Medulla oblongata (tissue), 1 donor: ENCODE results near the gene TTLL8.

Experiments used
- DNase-seq: peaks from one replicate; pipeline ENCODE4 v3.0.0-alpha.2; 2015; ENCODE audit errors: extremely low spot score

The TTLL8 gene

DNA sequence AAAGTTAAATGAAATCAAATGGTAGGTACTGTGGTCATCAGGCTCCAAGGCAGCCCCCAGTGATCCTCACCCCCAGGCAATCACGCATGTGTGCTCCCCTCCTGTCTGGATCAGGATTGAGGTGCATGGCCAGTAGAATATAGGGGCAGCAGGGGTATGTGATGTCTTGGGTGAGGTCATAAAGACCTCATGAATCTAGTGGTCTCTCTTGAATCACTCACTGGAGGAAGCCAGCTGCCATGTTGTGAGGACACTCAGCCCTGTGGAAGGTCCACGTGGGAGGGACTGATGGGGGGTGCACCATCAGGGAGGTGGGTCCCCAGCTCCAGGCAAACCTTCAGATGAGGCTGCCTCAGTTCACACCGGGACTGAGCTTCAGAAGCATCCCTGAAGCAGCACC is 38.8 kb downstream of the TTLL8 start:
- no peak for DNase-seq

DNA sequence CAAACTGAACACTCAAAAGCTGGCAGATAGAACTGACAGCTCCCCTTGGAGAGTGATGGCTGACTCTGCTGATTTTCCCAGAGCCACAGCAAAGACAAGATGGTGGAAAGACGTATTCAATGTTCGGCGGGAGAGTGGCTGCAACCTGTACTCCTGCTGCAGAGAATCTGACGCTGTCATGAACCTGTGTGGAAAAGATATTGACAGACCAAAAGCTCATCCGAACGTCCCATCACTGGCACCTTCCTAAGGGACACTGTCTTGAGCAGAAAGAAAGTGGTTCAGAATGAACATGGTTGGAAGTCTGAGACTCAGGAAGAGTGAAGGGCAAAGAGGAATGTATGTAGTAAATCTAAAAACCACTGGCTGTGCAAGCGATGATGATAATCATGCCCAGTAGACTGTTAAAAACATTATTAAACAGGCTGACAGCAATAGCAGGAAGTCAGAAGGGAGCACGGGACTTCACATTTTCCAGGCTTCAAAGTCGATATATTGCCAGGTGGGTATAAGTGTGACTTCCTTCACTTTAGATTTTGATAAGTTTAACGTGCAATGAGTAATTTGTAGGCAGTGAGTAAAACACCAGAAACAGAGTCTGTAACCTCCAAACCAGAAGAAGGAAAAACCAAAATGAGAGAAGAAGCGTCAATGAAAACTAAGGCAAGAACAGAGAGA is 39.4 kb downstream of the TTLL8 start:
- DNase-seq: no peak

DNA sequence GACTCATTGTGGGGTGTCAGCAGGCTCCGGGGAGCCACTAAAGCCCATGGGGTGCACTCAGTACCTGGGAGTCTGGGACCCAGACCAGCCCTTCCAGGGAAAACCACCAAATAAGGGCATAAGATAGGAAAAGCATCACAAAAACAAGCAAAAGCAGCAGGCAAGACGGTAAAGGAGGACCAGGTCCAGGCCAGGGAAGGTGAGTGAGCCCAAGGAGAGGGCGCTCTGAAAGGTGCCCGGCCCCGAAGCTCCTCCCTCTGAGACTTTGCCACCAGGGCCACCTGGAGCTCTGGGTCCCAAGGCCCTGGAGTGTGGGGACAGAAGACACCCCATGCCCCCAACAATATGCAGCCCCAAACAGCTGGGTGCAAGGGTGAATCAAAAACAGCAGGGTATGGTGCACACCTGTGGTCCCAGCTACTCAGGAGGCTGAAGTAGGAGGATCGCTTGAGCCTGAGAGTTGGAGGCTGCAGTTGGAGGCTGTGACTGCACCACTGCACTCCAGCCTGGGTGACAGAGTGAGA is 40.3 kb downstream of the TTLL8 start:
- no peak for DNase-seq

DNA sequence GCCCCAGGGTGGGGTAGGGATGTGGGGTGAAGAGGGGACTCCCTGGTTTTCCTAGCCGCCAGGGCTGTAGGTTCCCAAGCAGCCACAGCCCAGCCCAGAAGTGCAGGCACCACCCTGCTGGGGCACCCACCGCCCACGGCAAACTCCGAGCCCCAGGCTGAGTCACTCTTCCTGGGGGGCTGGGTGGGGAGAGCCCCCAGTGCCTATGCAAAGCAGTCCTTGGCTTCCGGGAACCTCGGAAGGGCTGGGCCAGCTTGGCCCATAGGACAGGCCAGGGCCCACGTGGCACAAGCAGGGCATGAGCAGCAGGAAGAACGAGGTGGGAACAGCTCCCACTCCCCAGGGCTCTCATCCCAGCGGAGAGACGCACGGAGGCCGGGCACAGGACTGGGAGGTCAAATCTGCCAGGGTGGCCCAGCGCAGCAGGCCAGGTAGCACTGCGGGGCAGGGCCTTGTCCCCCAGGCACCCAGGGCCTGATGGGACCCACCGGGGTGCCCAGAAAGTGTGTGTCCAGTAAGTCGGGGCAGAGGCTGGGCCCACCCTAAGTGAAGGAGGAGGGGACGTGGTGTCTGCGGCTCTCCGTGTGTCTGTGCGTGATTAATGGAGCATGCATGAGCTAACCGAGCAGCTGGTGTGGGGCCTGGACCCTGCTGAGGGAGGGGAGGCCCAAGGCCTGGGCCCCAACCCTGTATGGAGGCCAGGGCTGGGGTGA is 41.0 kb downstream of the TTLL8 start:
- no peak for DNase-seq

DNA sequence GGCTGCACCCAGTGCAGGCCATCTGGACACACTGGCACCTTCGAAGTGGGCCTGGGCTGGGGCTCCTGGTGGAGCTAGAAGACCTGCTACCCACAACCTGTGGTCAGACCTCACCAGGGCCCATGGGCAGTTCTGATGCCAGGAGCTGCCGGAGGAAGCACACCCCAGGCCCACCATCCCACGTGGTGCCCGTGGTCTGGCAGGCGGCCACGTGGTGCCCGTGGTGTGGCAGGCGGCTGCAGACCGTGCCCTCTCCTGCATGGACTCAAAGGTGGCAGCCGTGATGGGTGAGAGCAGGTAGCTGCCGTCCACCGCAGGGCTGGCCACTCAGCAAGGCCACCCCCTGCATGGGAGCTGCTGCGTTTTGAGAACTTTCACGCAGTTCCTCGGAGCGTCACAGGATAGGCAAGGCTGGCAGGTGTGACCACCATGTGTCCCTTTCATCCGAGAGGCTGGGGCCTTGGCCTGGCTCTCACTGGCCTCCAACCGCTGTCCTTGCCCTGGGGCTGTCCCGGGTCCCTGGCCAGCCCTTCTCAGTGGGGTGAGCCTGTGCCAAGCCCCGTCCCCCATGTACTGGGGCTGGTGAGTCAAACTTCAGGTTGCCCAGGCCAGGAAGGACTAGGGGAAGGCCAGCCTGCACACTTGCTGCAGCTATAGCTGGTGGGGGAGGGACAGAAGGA is 41.6 kb downstream of the TTLL8 start:
- no peak for DNase-seq

DNA sequence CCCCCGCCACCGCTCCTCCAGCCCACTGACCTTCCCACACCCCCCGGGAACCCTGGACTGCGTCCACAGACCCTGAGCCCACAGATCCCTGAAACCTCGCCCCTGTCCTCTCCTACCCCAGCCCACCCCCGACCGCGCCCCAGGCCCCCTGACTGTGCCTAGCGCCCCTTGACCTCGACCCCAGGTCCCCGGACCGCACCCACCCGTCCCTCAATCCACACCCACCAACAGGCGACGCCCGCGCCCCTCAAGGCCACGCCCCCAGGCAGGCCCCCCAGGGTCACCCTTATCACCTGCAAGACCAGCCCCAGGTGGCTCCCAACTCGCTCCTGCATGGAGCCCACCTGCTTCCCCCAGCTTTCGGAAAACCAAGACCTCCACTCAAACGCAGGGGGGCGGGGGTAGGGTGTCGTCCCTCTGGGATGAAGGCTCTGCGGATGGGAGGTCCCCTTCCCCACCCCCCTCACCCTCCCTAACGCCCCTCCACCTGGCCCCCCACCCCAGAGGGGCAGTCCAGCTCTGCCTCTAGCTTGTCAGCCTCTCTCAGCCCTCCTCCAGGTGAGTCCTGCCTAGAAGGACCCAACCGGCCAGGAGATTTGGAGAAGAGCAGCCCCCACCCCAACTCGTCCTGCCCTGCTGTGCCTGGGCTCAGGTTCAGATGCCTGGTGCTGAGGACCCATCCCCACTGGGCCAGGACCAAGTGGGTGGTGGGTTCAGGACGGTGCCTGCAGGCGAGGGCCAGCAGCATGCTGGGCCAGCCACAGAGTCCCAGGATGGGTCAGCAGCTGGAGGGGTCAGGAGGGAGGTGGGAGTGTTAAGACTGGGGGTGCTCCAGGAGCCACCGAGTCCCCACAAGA is 42.4 kb downstream of the TTLL8 start:
- no peak for DNase-seq

DNA sequence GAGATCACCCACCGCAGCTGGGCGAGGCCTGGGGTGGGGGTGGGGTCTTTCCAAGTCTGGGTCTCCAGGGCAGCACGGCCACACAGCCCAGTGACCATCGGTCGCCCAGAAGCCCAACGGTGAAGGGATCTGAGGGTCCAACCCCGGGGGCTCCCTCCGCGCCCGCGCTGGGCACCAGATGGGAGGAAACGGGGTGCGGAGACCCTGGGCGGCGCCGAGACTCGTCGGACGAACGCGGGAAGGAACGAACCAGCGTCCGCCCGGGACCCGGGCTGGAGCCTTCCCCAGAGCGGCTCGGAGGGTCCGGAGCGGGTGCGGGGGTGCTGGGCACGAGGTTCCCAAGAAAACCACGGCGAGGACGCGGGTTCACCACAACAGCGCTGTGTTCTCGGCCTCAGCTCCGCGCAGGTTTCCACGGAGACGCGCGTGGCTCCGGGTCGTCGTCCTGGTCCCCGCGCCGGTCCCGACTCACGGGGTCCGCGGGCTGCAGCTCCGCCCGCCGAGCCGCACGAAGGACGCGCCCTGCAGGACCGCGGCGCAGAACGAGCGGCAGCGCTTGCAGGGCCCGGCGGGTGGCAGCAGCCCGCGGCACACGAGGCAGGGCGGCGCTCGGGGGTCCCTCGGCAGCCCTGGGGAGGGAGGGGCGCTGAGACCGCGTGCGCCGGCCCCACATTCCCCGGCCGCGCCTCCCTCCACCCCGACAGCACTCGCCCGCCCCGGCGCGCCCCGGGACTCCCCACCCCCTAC is 43.3 kb downstream of the TTLL8 start:
- no peak for DNase-seq

DNA sequence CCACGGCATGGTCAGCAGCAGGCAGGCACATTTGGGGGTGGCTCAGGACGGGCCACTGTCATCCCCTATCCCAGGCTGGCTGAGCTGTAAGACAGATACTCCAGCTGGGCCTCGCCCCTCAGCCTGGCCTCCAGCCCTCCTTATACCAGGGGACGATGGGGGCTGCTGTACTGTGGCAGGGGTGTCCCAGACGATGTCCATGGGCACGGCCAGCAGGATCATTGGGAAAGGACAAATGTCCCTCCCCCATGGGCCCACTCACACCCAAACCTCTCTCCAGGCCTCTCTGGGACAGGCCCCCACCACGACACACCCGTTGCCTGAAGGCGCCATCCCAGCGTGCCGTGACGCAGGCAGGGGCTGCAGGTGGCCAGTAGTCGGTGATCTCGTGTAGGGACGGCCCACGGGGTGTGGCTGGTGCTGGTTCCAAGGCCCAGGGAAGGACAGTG is 44.0 kb downstream of the TTLL8 start:
- no peak for DNase-seq

DNA sequence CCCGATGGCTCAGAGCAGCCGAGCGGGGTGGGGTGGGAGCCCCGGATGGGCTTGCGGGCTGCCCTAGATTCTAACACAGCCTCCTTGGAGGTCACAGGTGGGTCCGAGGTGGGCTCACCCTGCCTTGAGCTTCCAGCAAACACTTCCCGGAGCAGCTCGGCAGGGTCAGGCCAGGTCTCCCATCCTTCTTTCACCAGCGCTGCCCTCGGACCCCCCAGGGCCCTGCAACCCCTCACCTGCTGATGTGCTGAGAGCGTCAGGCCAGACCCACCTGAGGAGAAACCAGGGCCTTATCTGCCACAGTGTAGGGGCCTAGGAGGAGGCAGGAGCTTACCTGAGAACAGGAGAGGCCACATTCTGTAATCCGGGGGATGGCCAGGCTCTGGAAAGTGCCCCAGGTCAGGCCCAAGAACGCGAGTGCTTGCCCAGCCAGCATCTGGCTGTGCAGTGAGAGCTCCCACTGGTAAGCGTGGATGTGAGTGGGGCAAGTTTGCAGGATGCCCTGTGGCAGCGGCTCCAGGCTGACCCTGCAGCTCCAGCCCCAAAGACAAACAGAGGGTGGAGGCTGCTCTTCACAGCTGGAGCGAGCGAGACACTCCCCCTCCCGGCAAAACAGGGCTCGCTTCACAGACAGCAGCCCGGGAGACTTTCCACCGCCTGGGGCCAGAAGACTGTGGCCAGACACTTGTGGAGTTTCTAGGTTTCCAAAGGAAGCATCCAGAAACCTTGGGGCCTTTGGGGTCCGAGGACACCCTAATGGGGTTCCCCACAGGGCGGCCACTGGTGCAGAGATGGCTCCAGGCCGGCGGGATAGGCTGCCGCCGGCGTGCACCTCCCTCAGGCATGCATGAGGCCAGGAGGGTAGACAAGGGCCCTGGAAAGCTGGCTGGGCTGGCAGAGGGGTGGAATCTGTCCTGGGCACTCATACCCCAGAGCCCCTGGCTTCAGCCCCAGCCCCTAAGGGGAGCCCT is 45.6 kb downstream of the TTLL8 start, which contains the start of gene IL17REL:
TSS of gene IL17REL (minus strand) at position 555 of the 971 bp plus-strand sequence. CDS start at position 436, 119 bp downstream.
- DNase-seq: no peak

DNA sequence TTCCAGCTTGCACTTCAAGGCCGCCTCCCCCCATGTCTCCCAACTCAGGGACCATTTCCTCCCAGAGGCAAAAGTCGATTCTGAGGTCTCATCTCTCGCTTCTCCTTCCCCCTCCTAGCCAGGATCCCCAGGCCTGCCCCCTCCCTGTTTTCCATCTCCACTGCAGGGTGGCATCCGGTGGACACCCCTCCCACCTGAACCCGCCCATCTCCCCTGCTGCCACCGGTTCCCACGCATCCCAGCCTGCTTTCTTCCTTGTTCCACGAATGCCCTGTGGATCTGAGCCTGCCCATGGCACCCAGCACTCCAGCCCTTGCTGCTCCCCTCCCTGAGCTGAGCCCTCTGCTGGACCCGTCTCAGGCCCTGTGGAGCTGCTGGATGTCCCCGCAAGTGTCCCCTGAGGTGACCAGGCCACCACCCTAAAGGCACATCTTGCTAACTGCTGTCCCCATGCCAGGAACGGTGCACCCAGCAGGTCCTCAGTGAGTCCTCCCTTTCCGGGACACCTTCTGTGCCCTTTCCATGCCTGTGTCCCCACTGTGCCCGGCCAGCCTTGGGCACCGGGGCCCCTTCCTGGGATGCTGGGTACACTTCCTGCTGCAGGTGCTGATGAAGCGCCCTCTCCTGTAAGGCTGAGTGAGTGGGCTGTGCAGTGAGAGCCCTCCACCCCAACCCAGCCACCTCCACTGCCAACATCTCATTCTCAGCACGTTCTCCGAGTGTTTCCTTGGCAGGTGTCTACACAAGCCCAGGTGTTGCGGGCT is 46.5 kb downstream of the TTLL8 start:
- DNase-seq: no peak

DNA sequence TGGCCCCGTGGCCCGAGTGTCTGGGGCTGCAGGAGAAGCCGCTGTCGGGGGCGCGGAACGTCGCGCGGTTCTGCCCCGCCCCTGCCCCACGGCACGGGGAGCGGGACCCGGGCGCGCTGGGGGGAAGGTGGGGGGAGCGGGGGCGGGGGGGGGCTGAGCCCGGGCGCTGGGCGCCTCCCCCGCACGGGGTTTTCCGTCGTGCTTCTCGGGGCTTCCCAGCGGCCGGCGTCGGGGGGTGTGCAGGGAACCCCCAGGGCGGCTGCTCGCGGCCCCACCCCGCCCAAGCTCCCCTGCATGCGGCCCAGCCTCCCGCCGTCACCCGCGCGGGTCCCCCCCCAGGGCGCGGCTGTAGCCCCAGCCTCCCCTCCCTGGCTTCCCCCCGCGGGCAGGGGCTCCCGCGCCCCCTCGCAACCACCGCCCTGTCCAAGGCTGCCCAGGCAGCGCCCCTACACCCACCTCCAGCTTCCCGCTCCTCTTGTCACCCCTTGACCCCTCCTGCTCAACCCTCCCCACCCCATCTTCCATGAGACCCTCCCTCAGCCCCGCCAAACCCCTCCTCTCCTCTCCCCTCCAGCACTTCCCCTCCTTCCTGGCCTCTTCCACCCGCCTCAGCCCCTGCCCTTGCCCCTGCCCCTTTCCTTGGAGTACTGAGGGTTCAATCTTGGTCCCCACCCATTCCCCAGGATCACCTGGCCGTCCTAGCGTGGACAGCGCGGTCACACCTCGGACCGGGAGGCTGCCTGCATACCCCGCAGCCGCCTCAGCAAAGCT is 47.2 kb downstream of the TTLL8 start:
- DNase-seq: no peak

DNA sequence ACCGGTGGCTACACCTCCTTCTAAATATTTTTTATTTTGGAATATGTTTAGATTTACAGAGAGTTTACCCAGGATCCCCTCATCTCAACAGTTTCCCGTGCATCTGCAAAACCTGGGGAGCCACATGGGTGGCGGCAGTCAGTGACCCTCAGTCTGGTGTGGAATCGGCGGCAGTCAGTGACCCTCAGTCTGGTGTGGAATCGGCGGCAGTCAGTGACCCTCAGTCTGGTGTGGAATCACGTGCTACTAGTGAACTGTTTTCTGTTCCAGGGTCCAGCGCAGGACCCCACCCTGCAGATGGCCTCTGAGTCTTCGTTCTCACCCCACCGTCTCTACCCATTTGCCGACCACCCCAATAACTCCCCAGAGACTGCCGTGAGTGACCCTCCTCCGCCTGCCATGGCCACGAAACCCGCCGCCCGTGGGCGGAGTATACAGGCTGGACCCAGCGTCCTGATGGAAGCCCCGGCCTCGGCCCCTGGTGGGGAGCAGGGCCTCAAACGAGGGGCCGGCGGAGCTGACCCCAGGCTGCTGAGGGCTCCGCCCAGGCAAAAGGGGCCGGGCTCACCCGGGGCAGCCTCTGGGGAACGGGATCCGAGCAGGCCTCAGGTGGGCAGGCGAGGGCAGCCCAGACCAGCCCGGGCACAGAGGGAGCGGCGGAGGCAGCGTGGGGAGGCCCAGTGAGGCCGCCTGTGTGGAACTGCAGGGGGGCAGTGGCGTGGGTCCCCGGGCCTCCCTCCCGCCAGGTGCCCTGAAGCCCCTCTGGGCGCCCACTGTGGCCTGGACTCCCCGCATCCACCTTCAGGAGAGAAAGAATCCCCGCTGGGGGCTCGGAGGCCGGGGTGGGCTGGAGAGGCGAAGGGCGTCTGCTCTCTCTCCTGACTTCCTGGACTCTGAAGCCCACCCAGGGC is 48.1 kb downstream of the TTLL8 start:
- DNase-seq: no peak

DNA sequence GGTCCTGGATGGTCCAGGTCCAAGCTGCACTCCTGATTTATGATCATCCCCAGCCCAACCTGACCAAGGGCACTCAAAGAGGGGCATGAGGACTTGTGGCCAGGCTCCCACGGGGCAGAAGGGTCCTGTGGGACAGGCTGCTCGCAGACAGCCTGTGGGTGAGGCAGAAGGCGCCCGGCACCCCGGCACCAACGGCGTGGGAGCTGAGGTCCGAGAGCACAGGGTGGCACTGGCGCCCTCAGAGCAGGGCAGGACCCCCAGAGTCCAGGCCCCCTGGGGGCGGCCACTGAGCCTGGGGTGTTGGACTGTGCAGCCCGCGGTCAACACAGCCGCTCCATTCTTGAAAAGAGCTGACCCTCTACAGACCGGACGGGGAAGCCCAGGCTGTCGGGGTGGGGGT is 48.8 kb downstream of the TTLL8 start:
- no peak for DNase-seq

DNA sequence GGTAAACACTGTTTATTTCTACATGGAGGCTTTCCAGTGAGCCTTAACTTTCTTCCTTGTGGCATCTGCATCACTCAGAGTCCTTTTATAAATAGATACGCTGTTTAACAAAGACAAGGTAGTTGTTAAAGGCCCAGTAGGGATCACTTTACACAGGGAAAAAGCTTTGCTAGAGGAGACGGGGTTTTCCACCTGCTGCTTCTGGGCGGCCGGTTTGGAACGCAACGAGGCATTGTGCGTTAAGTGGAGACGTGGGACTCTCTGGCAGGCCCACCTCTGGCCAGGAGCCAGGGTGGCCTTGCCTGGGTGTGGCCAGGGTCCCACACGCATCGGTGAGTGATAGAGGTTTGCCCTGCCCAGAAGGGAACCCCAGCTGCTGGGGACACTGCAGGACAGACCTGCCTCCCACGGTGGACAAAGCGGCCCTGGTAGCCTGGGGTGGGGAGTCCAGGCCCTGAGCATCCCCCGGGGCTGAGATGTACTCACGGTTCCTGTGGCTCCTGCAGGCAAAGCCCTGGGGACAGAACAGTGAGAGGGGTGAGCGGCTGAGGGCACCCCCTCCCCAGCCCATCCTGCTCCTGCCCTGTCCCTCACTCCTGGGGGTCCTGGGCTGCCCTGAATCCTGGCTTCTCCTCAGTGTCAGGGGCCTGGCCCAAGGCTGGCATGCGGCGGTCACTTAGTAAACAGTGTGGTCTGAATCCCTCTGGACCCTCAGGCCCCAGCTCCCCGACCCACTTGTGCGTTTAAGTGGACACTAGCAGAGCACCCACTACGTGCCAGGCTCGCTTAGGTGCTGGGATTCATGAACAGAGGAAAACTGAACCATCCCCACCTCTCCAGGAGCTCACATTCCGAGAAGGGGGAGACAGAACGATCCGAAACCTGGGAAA is 49.7 kb downstream of the TTLL8 start:
- no peak for DNase-seq

DNA sequence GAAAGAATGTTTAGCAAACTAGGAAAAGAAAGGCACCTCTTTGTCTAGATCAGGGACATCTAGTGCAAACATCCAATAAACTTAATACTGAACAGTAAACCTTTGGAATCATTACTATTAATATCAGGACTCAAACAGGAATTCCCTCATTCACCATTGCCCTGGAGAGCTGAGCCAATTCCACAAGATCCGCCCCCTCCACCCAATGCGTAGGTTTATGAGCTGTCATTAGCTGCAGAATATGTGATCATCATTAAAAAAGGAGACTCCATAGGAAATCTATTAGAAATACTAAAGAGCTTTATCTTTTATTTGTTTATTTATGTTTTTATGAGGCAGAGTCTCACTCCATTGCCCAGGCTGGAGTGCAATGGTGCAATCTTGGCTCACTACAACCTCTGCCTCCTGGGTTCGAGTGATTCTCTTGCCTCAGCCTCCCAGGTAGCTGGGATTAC is 51.0 kb downstream of the TTLL8 start:
- no peak for DNase-seq

DNA sequence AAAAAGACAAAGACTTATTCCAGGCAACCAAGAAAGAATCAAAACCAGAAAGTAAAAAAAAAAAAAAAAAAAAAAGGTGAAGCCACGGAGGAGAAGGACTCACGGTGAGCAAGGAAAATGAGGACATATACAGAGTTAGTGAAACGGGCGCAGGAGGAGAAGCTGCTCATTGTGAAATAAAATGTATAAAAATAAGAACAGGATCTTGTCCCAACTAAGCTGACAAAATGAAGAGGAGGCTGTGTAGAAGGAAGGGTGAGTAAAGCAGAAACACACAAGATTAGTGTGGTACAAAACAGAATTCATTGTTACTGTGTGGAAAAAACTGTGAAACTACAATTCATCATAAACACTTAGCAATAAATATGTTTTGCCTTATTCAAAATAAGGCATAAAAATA is 53.2 kb downstream of the TTLL8 start:
- no peak for DNase-seq
